A549 (cell line): ENCODE data around the gene C1GALT1.
"Not testable (repeated sequence)": the region's sequence is repeated elsewhere in the genome, so short reads cannot be mapped to it uniquely, and the experiment has no call there.

Experiments used
- PHF8 ChIP-seq: fragments of 200-600 bp; sonication (generic); IDR thresholded peaks from 2 replicates; pipeline ENCODE4 v1.6.1; 2016; ENCODE audit warnings: low read depth, mild to moderate bottlenecking, antibody characterized with exemption, moderate library complexity, borderline replicate concordance
- POLR2A ChIP-seq: IDR thresholded peaks from 2 replicates; pipeline ENCODE4 v1.6.1; 2012; ENCODE audit warnings: mild to moderate bottlenecking, low read length
- RFX5 ChIP-seq: fragments of 450-650 bp; IDR thresholded peaks from 2 replicates; pipeline ENCODE4 v1.7.1; 2014; ENCODE audit warnings: antibody characterized with exemption, mild to moderate bottlenecking, moderate library complexity
- TF ChIP-seq, protein P1 (sequence below): IDR thresholded peaks from 2 replicates; pipeline ENCODE4 v1.6.1; 2012

DNA sequence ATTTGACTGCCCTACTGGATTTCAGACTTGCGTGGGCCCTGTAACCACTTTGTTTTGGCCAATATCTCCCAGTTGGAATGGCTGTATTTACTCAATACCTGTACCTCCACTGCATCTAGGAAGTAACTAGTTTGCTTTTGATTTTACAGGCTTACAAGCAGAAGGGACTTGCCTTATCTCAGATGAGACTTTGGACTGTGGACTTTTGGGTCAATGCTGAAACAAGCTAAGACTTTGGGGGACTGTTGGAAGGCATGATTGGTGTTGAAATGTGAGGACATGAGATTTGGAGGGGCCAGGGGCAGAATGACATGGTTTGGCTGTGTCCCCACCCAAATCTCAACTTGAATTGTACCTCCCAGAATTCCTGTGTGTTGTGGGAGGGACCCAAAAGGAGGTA, 28.0 kb upstream of the C1GALT1 start:
- TF ChIP-seq POLR2A, PHF8, RFX5: not testable (repeated sequence)
- TF ChIP-seq, protein P1, sequence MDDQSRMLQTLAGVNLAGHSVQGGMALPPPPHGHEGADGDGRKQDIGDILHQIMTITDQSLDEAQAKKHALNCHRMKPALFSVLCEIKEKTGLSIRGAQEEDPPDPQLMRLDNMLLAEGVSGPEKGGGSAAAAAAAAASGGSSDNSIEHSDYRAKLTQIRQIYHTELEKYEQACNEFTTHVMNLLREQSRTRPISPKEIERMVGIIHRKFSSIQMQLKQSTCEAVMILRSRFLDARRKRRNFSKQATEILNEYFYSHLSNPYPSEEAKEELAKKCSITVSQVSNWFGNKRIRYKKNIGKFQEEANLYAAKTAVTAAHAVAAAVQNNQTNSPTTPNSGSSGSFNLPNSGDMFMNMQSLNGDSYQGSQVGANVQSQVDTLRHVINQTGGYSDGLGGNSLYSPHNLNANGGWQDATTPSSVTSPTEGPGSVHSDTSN: not testable (repeated sequence)
